Heart left ventricle (tissue), 13 donors: Measurements from ENCODE around the gene SARS1.

Experiments used
- POLR2A ChIP-seq, 2 donors: fragments of 450-650 bp; IDR thresholded peaks; one replicate each; pipeline ENCODE4 v1.6.1; 2017; ENCODE audit warnings: antibody characterized with exemption in 2 of 2, mild to moderate bottlenecking in 2 of 2, moderate library complexity in 2 of 2
- TF ChIP-seq, protein P1 (sequence below), 12 donors: fragments of 200-600 bp; sonication (generic) in 4 of 12; IDR thresholded peaks; one replicate each; pipeline versions ENCODE4 v1.5.0 to v1.8.0; 2018 to 2022; ENCODE audit warnings: antibody characterized with exemption in 12 of 12, mild to moderate bottlenecking in 5 of 12
- donor health status: ischemic (EF 13 %, LVEDD 7.1; RV severe dilation, severe dysfunction).
- donor health status: DM: no; HTN: yes; CAD: no.
- donor health status: DM: no; HTN: no; CAD: no.
- donor health status: ischemic (EF 25% LVEDD 6.9; RV normal size, moderate dysfunction).
- donor health status: ischemic (EF 25% LVEDD 5.7; RV mildly dilated, moderate dysfunction).
- donor health status: ischemic (EF 35%, LVEDD 5.7; RV mildly dilated, moderate dysfunction).
- donor health status: nonischemic (EF 11% LVEDD 7.7; RV severe dilation, severe dysfunction).
- donor health status: DM: yes; HTN: yes; CAD: no.
- donor health status: PGD.
- donor health status: ischemic (EF 29% LVEDD 5.4; RV normal size, mild dysfunction).
- donor health status: nonischemic (EF 23%, LVEDD 6.1; RV moderate dilation, normal function).

DNA sequence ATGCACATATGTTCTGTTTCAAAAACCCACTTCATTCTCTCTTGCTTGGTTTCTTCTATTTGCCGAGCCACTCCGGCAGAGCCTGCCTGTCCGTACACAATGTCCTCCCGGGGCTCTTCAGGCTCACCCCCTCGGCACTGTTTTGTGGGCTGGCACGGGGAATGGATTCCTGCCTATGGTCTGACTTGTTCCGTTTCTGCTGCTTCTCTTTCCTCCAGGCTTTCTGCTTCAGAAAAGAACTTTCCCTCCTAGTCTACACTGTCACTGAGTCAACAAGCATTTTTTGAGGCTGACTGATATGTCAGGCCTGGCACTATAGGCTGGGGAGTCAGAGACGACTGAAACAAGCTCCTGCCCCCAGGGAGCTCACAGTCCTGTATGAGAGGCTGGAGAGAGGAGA is 28.4 kb upstream of the SARS1 start:
- no peak for TF ChIP-seq POLR2A (IDR thresholded peaks at IDR 0.05)
- TF ChIP-seq, protein P1, sequence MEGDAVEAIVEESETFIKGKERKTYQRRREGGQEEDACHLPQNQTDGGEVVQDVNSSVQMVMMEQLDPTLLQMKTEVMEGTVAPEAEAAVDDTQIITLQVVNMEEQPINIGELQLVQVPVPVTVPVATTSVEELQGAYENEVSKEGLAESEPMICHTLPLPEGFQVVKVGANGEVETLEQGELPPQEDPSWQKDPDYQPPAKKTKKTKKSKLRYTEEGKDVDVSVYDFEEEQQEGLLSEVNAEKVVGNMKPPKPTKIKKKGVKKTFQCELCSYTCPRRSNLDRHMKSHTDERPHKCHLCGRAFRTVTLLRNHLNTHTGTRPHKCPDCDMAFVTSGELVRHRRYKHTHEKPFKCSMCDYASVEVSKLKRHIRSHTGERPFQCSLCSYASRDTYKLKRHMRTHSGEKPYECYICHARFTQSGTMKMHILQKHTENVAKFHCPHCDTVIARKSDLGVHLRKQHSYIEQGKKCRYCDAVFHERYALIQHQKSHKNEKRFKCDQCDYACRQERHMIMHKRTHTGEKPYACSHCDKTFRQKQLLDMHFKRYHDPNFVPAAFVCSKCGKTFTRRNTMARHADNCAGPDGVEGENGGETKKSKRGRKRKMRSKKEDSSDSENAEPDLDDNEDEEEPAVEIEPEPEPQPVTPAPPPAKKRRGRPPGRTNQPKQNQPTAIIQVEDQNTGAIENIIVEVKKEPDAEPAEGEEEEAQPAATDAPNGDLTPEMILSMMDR (IDR thresholded peaks at IDR 0.05): no peak
